Effector memory CD4-positive, alpha-beta T cell (primary cell): ENCODE data around the gene ANTKMT.
A peak's percentile ranks its signal among the peaks of the same experiment; 100 is the strongest.

Source experiments
- DNase-seq, 3 donors: peaks; one replicate each; pipeline ENCODE4 v3.0.0-alpha.2; 2020
- H3K27ac ChIP-seq: 2 replicates; pipeline ENCODE4 v1.7.0; 2013; ENCODE audit warnings: mild to moderate bottlenecking, low read length, moderate library complexity; ENCODE audit not compliant: insufficient read depth, poor library complexity, severe bottlenecking
- H3K27me3 ChIP-seq: replicated peaks from 2 replicates; pipeline ENCODE4 v1.7.0; 2013; ENCODE audit warnings: mild to moderate bottlenecking, low read length; ENCODE audit not compliant: insufficient read depth, control insufficient read depth, poor library complexity, severe bottlenecking
- H3K36me3 ChIP-seq: 2 replicates; pipeline ENCODE4 v1.7.0; 2013; ENCODE audit warnings: mild to moderate bottlenecking, low read length, moderate library complexity; ENCODE audit not compliant: control insufficient read depth, insufficient read depth
- H3K4me1 ChIP-seq: 2 replicates; pipeline ENCODE4 v1.7.0; 2013; ENCODE audit warnings: low read length, mild to moderate bottlenecking; ENCODE audit not compliant: control insufficient read depth, insufficient read depth, poor library complexity, severe bottlenecking
- H3K4me3 ChIP-seq: 2 replicates; pipeline ENCODE4 v1.7.0; 2013; ENCODE audit warnings: low read length, low read depth, mild to moderate bottlenecking; ENCODE audit not compliant: insufficient read depth, poor library complexity, severe bottlenecking
- H3K9me3 ChIP-seq: 2 replicates; pipeline ENCODE4 v1.7.0; 2013; ENCODE audit warnings: mild to moderate bottlenecking, low read length, moderate library complexity; ENCODE audit not compliant: control insufficient read depth

ANTKMT gene

GRCh38 chr16:722835-723633 is 2.1 kb downstream of the ANTKMT start:
- DNase-seq, result no peak
- no peak overlapping the region for H3K27ac ChIP-seq

DNA sequence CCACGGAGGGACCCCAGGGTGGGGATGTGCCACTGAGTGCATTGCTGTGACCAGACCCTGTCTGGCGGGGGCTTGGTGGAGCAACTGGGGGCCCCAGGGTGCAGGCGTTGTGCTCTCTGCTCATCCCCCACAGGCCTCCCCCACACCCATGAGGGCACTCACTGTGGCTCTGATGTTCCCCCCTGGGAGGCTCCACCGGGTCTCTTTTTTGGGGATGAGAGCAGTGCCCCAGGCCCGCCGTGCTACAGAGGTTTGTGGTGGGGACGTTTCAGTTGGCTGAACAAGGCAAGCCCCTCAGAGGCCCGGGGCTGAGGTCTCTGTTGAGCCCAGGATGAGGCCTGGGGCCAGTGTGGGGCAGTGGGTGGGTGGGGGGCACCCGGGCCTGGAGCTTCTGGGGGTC is 2.7 kb downstream of the ANTKMT start:
- H3K27ac ChIP-seq, result no peak overlapping the region
- no peaks in the 10 kb centered on the region for H3K27me3 ChIP-seq
- no peak for DNase-seq
- H3K4me3 ChIP-seq, result no peak overlapping the region
- H3K36me3 ChIP-seq, result no peaks in the 10 kb centered on the region
- H3K9me3 ChIP-seq, result no peaks in the 10 kb centered on the region
- peaks cover 39% of the 10 kb centered on the region for H3K4me1 ChIP-seq

More at GRCh38 chr16:722835-723633, 2.1 kb downstream of the ANTKMT start:
- peaks cover 36% of the 10 kb centered on the region for H3K4me1 ChIP-seq
- H3K9me3 ChIP-seq, result no peaks in the 10 kb centered on the region
- H3K36me3 ChIP-seq, result no peaks in the 10 kb centered on the region
- no peaks in the 10 kb centered on the region for H3K27me3 ChIP-seq
- no peak overlapping the region for H3K4me3 ChIP-seq

GRCh38 chr16:724188-725040 is 3.5 kb downstream of the ANTKMT start:
- no peak for DNase-seq
- Histone ChIP-seq H3K4me3 (no peak overlapping the region), H3K36me3 (no peaks in the 10 kb centered on the region), H3K4me1 (peaks cover 39% of the 10 kb centered on the region), H3K27me3 (no peaks in the 10 kb centered on the region), H3K27ac (no peak overlapping the region), H3K9me3 (no peaks in the 10 kb centered on the region)

DNA sequence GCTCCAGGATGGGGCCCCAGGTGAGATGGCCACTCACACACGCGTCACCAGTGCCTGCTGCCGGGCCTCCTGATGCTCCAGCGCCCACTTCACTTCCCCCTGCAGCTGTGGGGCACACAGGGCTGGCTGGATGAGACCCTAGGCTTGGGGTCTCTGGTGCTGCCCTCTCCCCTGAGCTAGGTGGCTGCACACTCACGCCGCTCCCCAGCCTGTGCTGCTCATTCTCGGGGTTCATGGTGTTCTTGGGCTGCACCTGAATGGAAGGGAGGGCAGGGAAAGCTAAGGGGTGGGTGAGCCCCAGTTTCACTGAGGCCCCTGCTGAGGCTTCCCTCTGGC is 4.1 kb downstream of the ANTKMT start:
- no peak for DNase-seq
- H3K4me3 ChIP-seq, result no peak overlapping the region
- H3K9me3 ChIP-seq, result no peaks in the 10 kb centered on the region
- no peaks in the 10 kb centered on the region for H3K36me3 ChIP-seq
- no peaks in the 10 kb centered on the region for H3K27me3 ChIP-seq
- peaks cover 37% of the 10 kb centered on the region for H3K4me1 ChIP-seq
- H3K27ac ChIP-seq, result no peak overlapping the region

DNA sequence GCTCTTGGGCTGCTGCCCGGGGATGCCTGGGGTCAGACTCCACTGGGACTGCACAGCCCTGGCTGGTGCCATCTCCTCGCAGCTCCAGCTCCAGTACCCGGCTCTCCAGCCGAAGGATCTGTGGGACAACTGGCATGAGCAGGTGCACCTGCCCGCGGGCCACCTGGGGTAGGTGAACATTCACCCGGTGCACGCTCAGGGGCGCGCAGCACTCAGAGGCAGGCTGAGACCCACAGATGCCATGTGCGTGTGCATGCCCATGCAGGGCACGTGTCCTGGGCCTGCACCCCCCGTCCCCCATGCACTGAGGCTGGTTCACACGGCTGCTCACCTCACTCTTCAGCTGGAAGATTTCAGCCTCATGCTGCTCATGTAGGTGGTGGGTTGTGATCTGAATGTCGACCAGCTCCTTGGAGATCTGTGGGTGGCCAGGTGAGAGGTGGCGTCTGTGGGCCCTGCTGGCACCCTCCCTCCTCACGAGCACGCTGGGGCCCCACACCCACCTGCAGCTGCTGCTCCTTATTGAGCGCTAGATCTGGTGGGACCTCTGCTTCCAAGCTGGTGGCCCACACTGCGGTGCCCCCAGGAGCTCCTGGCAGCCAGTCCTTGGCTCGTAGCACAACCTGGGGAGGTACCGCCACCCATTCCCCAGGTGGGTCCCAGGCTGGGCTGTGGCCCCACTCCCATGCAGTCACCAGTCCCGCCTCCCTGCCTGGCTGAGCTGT is 4.7 kb downstream of the ANTKMT start:
- no peaks in the 10 kb centered on the region for H3K36me3 ChIP-seq
- DNase-seq, result no peak
- peaks cover 31% of the 10 kb centered on the region for H3K4me1 ChIP-seq
- H3K9me3 ChIP-seq, result no peaks in the 10 kb centered on the region
- no peak overlapping the region for H3K27ac ChIP-seq
- H3K27me3 ChIP-seq, result no peaks in the 10 kb centered on the region
- no peak overlapping the region for H3K4me3 ChIP-seq

DNA sequence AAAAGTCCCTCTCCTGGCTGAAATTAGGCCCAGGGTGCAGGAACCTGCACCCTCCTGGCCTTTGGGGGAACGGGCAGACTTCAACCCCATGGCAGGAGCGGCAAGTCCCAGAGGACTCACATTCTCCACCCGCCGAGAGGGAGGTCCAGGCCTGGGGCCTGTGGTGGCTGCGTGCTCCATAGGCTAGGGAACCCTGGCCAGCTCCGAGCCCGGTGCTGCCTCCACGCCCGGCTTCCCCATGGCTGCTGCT is 5.2 kb downstream of the ANTKMT start:
- no peak for DNase-seq
- Histone ChIP-seq H3K9me3 (no peaks in the 10 kb centered on the region), H3K4me3 (no peak overlapping the region), H3K27ac (no peak overlapping the region), H3K27me3 (no peaks in the 10 kb centered on the region), H3K4me1 (peaks cover 26% of the 10 kb centered on the region), H3K36me3 (no peaks in the 10 kb centered on the region)

GRCh38 chr16:726438-727290 is 5.7 kb downstream of the ANTKMT start, which contains the start of the genes CCDC78 and HAGHL:
Gene CCDC78 (minus strand): TSS chr16:726443. CDS start chr16:726367, 76 bp downstream.
Gene HAGHL (plus strand): TSS chr16:727106. CDS start chr16:727510, 404 bp downstream.
- Histone ChIP-seq H3K9me3 (no peaks in the 10 kb centered on the region), H3K4me3 (peak within 1 kb of the TSS; percentile 75), H3K27ac (peak within 1 kb of the TSS; percentile 27), H3K27me3 (no peaks in the 10 kb centered on the region), H3K4me1 (peaks cover 21% of the 10 kb centered on the region), H3K36me3 (no peaks in the 10 kb centered on the region)
- DNase-seq, result peak; percentile 35 to 51 (median 48)

GRCh38 chr16:727291-727977 is 6.5 kb downstream of the ANTKMT start:
- H3K27me3 ChIP-seq, result no peaks in the 10 kb centered on the region
- peaks cover 17% of the 10 kb centered on the region for H3K4me1 ChIP-seq
- H3K36me3 ChIP-seq, result no peaks in the 10 kb centered on the region
- H3K4me3 ChIP-seq, result peak overlapping the region; percentile 75
- DNase-seq, result no peak
- peak overlapping the region; percentile 27 for H3K27ac ChIP-seq
- no peaks in the 10 kb centered on the region for H3K9me3 ChIP-seq
